Common myeloid progenitor, CD34-positive (primary cell): Measurements from ENCODE around the gene GPX2.

Source experiments
- CTCF ChIA-PET: fragments of 350-600 bp; sonication (Branson Sonifier 250); formaldehyde crosslinking; loops from one replicate; lab custom pipeline; 2021; ENCODE audit warnings: antibody characterized with exemption; lab: Charles Lee
- POLR2A ChIA-PET: fragments of 350-600 bp; sonication (Branson Sonifier 250); formaldehyde crosslinking; loops from one replicate; lab custom pipeline; 2021; ENCODE audit warnings: antibody characterized with exemption; lab: Charles Lee
- DNase-seq, 3 donors: peaks; one replicate each; pipeline versions ENCODE4 v3.0.0 to v3.0.0-alpha.2; 2013
- H3K27ac ChIP-seq, 2 experiments: 1 replicate in 1 of 2; 2 replicates in 1 of 2; pipeline ENCODE4 v1.7.0; 2013; ENCODE audit warnings: inconsistent platforms in 2 of 2, low read length in 2 of 2, mild to moderate bottlenecking in 2 of 2, low read depth in 1 of 2, moderate library complexity in 1 of 2; ENCODE audit not compliant: severe bottlenecking in 2 of 2, insufficient read depth in 1 of 2, poor library complexity in 1 of 2
- H3K27me3 ChIP-seq, 5 experiments: replicated peaks in 2 of 5; 1 replicate in 3 of 5; 2 replicates in 2 of 5; pipeline versions ENCODE4 v1.6.1 to v1.7.0; 2013; ENCODE audit warnings: low read length in 4 of 5, mild to moderate bottlenecking in 2 of 5, moderate library complexity in 2 of 5, inconsistent platforms in 1 of 5; ENCODE audit not compliant: insufficient read depth in 5 of 5, control insufficient read depth in 4 of 5
- H3K36me3 ChIP-seq, 4 experiments: 1 replicate in 2 of 4; 2 replicates in 2 of 4; pipeline versions ENCODE4 v1.6.1 to v1.7.0; 2013; ENCODE audit warnings: low read length in 3 of 4, control low read depth in 1 of 4, mild to moderate bottlenecking in 1 of 4; ENCODE audit not compliant: control insufficient read depth in 4 of 4, insufficient read depth in 4 of 4
- H3K4me1 ChIP-seq, 4 experiments: 1 replicate in 3 of 4; 2 replicates in 1 of 4; pipeline versions ENCODE4 v1.6.1 to v1.7.1; 2013; ENCODE audit warnings: low read length in 3 of 4, mild to moderate bottlenecking in 3 of 4, control low read depth in 1 of 4, inconsistent platforms in 1 of 4, moderate library complexity in 1 of 4; ENCODE audit not compliant: control insufficient read depth in 4 of 4, insufficient read depth in 4 of 4; ENCODE audit errors: control extremely low read depth in 1 of 4
- H3K4me3 ChIP-seq, 7 experiments: 1 replicate in 4 of 7; 2 replicates in 3 of 7; pipeline versions ENCODE4 v1.5.1 to v1.7.0; 2013; ENCODE audit warnings: mild to moderate bottlenecking in 7 of 7, low read length in 6 of 7, moderate library complexity in 6 of 7, inconsistent platforms in 2 of 7, low read depth in 2 of 7, control low read depth in 1 of 7; ENCODE audit not compliant: insufficient read depth in 4 of 7, control insufficient read depth in 1 of 7; ENCODE audit errors: extremely low read depth in 1 of 7
- H3K9me3 ChIP-seq, 5 experiments: 1 replicate in 4 of 5; 2 replicates in 1 of 5; pipeline versions ENCODE4 v1.6.1 to v1.7.1; 2013; ENCODE audit warnings: low read length in 4 of 5, mild to moderate bottlenecking in 2 of 5, inconsistent platforms in 1 of 5, low read depth in 1 of 5, moderate library complexity in 1 of 5; ENCODE audit not compliant: control insufficient read depth in 4 of 5, insufficient read depth in 2 of 5; ENCODE audit errors: control extremely low read depth in 1 of 5
- WGBS: methylation state at CpG from one replicate; pipeline ENCODE4 v1.1.5; 2013; ENCODE audit not compliant: insufficient coverage; 5-methylcytosine and 5-hydroxymethylcytosine counted together

The GPX2 gene

DNA sequence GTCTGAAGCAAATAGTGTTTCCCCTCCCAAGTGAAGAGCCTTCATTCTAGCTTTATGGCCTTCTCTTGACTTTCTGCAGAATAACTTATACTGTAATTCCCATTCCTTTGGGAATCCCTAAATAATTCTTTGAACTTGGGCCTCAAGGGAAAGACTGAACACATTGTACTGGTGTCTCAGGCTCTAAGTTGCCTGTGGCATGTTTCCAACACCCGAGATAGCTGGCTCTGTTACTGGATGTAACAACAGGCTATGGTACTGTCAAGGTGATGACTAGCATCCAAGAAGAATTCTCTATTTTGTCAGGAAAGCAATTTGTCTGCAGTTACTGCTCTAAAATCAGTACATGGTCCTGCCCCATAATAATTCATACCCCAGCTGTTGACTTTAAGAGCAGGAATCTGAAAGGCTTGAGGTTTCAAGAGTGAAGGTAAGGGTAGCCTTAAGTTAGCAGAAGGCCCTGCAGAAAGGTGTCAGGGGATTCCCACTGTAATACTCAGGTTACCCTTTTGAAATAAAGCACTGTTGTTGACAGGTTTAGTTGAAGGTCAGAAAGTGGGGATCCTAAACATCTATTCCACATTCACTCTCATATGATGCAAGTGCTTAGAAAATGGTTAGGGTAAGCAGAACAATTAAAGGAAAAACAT, 5.2 kb downstream of the GPX2 start:
- no CpG with 5 or more reads among the region's 1 CpG for WGBS
- Histone ChIP-seq H3K36me3 (peaks cover 16 to 44% (median 29%) of the 10 kb centered on the region in 4 experiments), H3K4me3 (no peak overlapping the region), H3K4me1 (no peaks in the 10 kb centered on the region), H3K27ac (no peak overlapping the region), H3K9me3 (no peaks in the 10 kb centered on the region), H3K27me3 (no peaks in the 10 kb centered on the region)
- POLR2A ChIA-PET: no interaction called here
- no peak for DNase-seq
- CTCF ChIA-PET: interaction anchor here (1.1 to 2.5 kb wide), 5 partner anchors 10 to 45 kb away, joined by 3 to 12 read pairs (median 8); no protein-coding TSS in a partner anchor

DNA sequence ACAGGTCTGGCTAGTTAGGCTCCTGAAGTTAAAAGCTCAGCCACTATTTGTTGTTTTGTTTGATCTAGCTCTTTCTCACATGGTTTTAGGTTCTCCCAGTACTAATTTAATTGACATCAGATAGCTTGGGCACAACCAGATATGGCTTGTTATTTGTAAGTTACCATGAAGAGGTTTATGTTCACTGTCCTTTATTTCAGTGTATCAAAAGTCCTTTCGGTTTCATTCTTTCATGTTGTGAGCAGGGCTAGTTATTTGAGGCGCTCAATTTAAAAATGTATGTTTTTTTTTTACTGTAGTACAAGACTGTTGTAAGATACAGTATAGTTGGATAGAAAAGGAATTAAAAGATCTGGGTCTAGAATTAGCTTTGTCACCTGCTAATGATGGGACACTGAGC, 7.0 kb downstream of the GPX2 start:
- no peaks in the 10 kb centered on the region for H3K9me3 ChIP-seq
- no peak for DNase-seq

DNA sequence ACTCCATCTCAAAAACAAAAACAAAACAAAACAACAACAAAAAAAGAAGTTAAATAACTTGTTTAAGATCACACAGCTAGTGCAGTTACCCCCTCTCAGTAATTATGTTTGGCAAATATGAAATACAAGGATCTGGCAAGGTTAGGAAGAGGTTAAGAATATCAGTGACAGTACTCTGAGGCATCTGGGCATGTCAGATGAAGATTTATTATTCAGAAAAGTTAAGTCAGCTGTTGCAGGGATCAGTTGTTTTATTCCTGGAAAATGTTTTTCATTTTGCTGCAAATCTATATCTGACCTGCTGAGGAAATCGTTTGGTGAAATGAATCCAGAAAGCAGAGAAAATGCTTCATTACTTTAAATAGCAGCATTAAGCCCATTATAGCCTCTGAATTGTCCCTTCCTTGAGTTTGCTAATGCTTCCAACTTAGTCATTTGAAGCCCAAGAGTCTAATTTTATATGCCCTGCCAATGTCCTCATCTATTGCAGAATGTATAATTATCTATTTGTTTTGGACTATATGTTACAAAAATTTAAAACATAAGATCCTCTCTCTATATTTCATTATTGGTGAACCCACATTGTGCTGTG, 8.1 kb downstream of the GPX2 start:
- POLR2A ChIA-PET: no interaction called here
- no peak overlapping the region for H3K4me3 ChIP-seq
- 100% methylated on average over 1 of the region's 1 CpG for WGBS
- H3K27ac ChIP-seq: no peak overlapping the region
- CTCF ChIA-PET: no interaction called here
- no peaks in the 10 kb centered on the region for H3K9me3 ChIP-seq
- DNase-seq: no peak
- H3K27me3 ChIP-seq: no peaks in the 10 kb centered on the region
- H3K4me1 ChIP-seq: peaks cover 0 to 9% (median under 1%) of the 10 kb centered on the region in 4 experiments
- peaks cover 22 to 60% (median 34%) of the 10 kb centered on the region in 4 experiments for H3K36me3 ChIP-seq

More for the DNA sequence above, 7.0 kb downstream of the GPX2 start:
- Histone ChIP-seq H3K27ac (no peak overlapping the region), H3K27me3 (no peaks in the 10 kb centered on the region), H3K4me1 (no peaks in the 10 kb centered on the region), H3K4me3 (no peak overlapping the region), H3K36me3 (peaks cover 22 to 54% (median 37%) of the 10 kb centered on the region in 4 experiments)
- WGBS: 92% methylated on average over 2 of the region's 2 CpGs
- ChIA-PET CTCF (interaction anchor here (0.7 to 2.5 kb wide), 8 partner anchors 9 to 1098 kb away, joined by 3 to 12 read pairs (median 4); no protein-coding TSS in a partner anchor), POLR2A (interaction anchor here (0.6 kb wide), 1 partner anchor 54 kb away, joined by 4 read pairs; no protein-coding TSS in a partner anchor)

DNA sequence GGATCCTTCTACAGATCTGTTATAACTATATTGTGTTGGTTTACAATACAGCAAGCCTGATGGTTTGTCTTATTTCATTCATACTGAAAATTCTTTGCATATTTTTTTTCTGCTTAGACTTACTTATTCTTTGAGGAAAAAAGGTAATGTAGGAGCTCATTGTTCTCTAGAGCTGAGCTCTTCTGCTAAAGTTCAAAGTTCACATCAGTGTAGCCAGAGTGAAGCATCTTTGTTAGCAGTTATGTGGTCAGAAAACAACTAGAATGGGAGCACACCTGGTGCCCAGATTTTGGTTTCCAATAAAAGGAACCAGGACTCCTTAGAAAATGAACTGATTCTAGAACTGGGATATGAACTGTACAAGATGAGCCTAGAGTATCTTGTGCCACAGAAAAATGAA, 10.3 kb downstream of the GPX2 start:
- Histone ChIP-seq H3K36me3 (peaks cover 22 to 57% (median 33%) of the 10 kb centered on the region in 4 experiments), H3K4me1 (peaks cover 8 to 30% (median 19%) of the 10 kb centered on the region in 4 experiments)
- CTCF ChIA-PET: interaction anchor here (1.1 to 1.5 kb wide), 2 partner anchors 19 to 21 kb away, joined by 3 to 5 read pairs; no protein-coding TSS in a partner anchor

DNA sequence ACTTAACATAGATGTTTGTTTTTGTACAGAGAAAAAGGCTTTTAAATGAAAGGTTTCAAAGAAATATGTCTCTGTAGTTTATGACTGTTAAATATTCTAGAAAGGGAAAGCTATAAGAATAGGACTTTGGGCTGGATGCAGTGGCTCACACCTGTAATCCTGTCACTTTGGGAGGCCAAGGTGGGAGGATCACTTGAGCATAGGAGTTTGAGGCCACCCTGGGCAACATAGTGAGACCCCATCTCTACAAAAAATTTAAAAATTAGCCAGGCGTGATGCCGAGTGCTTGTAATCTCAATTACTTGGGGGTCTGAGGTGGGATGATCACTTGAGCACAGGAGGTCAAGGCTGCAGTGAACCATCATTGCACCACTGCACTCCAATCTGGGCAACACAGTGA, 11.4 kb downstream of the GPX2 start:
- H3K4me3 ChIP-seq: no peak overlapping the region
- CTCF ChIA-PET: interaction anchor here (1.1 to 1.9 kb wide), 5 partner anchors 11 to 108 kb away, joined by 3 to 7 read pairs (median 3); partner anchors contain the start of gene GPX2
- DNase-seq: no peak
- no peak overlapping the region for H3K27ac ChIP-seq
- H3K27me3 ChIP-seq: no peaks in the 10 kb centered on the region
- peaks cover 21 to 65% (median 31%) of the 10 kb centered on the region in 4 experiments for H3K36me3 ChIP-seq
- WGBS: 100% methylated on average over 2 of the region's 2 CpGs
- POLR2A ChIA-PET: no interaction called here
- peaks cover 8 to 42% (median 29%) of the 10 kb centered on the region in 4 experiments for H3K4me1 ChIP-seq
- H3K9me3 ChIP-seq: no peaks in the 10 kb centered on the region

More for the DNA sequence above, 10.3 kb downstream of the GPX2 start:
- Histone ChIP-seq H3K27ac (no peak overlapping the region), H3K4me3 (no peak overlapping the region), H3K27me3 (no peaks in the 10 kb centered on the region), H3K9me3 (no peaks in the 10 kb centered on the region)
- DNase-seq: no peak
- POLR2A ChIA-PET: no interaction called here

DNA sequence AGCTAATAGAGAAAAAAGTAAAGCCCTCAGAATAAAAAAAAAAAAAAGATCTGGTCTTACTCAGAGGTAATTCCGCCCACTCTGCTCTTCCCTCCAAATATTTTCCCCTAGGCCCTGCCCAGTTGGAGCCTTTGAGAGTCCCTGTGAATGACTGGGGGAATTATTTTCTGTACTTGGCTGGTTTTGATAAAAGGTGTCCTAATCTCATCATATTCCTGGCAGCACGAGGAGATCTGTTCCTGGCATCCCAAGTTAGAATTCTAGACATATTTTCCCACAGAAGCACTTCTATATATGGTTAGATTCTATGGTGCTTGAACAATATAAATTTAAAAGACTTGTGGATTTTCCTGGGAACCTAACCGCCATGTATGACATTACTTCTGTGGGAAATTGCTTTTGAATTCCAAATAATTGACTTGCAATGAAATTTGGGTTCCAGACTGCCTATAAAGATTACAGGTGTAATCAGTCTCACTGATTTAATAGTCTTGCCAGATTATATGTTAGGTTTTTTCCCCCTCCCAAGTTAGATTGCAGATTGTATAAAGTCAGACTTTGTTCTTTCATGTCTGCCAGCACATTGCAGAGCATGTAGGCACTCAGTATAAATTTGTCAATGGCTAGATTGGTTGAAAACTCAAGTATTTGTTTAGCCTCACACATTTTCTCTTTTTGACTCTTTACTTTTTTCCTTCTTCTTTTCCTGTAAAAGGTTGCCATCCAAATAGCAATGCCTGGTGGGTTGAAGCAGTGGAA, 12.3 kb downstream of the GPX2 start:
- H3K36me3 ChIP-seq: peaks cover 21 to 68% (median 33%) of the 10 kb centered on the region in 4 experiments
- CTCF ChIA-PET: interaction anchor here (1.1 to 1.9 kb wide), 3 partner anchors 12 to 107 kb away, joined by 3 to 7 read pairs (median 3); partner anchors contain the start of gene GPX2
- peak overlapping the region in 1 of 2 experiments; percentile 37 for H3K27ac ChIP-seq
- POLR2A ChIA-PET: no interaction called here
- WGBS: no CpG with 5 or more reads among the region's 3 CpGs
- DNase-seq: no peak
- no peaks in the 10 kb centered on the region for H3K9me3 ChIP-seq
- no peak overlapping the region for H3K4me3 ChIP-seq
- no peaks in the 10 kb centered on the region for H3K27me3 ChIP-seq
- H3K4me1 ChIP-seq: peaks cover 8 to 43% (median 29%) of the 10 kb centered on the region in 4 experiments
